ENCODE results near the gene TMEM127. TPM values are rescaled to one million over a fixed set of nuclear protein-coding genes. Genes with fewer than 3 reads are reported as not detected.

TMEM127 gene
- total RNA-seq, 1 experiment from 2014 or later: 49.1 TPM

DNA sequence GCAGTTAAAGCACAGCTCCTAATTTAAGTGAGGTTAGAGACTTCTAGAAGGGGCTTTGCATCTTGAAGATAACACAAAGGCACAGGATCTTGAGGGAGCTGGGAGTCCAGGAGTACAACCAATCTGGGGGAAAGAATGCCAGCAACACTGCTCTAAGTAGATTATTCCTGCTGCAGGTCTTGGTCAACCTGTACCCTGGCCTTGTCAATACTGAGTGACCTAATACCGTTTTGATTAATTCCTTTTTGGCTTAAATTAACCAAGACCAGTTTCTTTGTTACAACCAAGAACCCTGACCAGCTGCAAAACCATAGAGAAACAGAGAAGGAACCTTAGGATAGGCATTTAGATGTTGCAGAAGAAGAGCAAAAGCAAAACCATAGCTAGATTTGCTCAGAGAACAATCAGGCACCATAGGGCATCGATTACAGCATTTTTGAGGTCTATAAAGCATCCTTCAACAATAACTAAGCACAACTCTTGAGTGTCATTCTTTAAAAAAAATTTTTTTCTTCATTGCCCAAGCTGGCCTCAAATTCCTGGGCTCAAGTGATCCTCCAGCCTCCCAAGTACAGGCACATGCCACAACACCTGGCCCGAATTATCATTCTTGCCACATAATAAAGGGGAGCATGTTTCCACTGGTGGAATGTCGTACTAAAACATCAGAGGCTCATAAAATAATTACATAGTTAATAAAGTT lies 63.5 kb downstream of the TMEM127 start:
- POLR2A ChIA-PET: no interaction called here
- no peaks in the 10 kb centered on the region for H3K27me3 ChIP-seq (replicated peaks; ENCODE audit: control insufficient read depth, insufficient read depth, low read length)

GRCh38 chr2:96201338-96201737 lies 64.5 kb downstream of the TMEM127 start:
- no peak overlapping the region for H3K4me3 Mint-ChIP-seq (ENCODE audit: unreplicated experiment)
- H3K36me3 Mint-ChIP-seq (ENCODE audit: insufficient read depth, unreplicated experiment): peaks cover 39% of the 10 kb centered on the region
- BruUV-seq (replicated peaks): no TSS peak
- peaks cover 24% of the 10 kb centered on the region for H3K4me1 Mint-ChIP-seq (ENCODE audit: low read depth, unreplicated experiment)
- no peaks in the 10 kb centered on the region for H3K9me3 ChIP-seq
- CTCF ChIA-PET: no interaction called here
- intact Hi-C loops (cut with micrococcal nuclease; ENCODE audit: unreplicated experiment): no loop called here
- no peaks in the 10 kb centered on the region for H3K27me3 Mint-ChIP-seq (ENCODE audit: insufficient read depth, unreplicated experiment)
- POLR2A ChIA-PET: interaction anchor here (0.6 kb wide), 2 partner anchors 93 to 134 kb away, joined by 5 read pairs; no protein-coding TSS in a partner anchor
- TF ChIP-seq, protein P1, sequence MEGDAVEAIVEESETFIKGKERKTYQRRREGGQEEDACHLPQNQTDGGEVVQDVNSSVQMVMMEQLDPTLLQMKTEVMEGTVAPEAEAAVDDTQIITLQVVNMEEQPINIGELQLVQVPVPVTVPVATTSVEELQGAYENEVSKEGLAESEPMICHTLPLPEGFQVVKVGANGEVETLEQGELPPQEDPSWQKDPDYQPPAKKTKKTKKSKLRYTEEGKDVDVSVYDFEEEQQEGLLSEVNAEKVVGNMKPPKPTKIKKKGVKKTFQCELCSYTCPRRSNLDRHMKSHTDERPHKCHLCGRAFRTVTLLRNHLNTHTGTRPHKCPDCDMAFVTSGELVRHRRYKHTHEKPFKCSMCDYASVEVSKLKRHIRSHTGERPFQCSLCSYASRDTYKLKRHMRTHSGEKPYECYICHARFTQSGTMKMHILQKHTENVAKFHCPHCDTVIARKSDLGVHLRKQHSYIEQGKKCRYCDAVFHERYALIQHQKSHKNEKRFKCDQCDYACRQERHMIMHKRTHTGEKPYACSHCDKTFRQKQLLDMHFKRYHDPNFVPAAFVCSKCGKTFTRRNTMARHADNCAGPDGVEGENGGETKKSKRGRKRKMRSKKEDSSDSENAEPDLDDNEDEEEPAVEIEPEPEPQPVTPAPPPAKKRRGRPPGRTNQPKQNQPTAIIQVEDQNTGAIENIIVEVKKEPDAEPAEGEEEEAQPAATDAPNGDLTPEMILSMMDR (IDR thresholded peaks at IDR 0.05; ENCODE audit: insufficient read depth in 1 of 2, low read depth in 1 of 2, low read length in 1 of 2, severe bottlenecking in 1 of 2, unreplicated experiment in 1 of 2): no peak
- H3K4me1 ChIP-seq: peaks cover 26% of the 10 kb centered on the region
- DNase-seq: no peak
- H3K36me3 ChIP-seq (ENCODE audit: control insufficient read depth, insufficient read depth, low read length): no peaks in the 10 kb centered on the region; the same call in 1 of the 2 replicates
- H3K9me3 Mint-ChIP-seq (ENCODE audit: unreplicated experiment): no peaks in the 10 kb centered on the region
- no peaks in the 10 kb centered on the region for H3K27me3 ChIP-seq (replicated peaks; ENCODE audit: control insufficient read depth, insufficient read depth, low read length)
- H3K27ac Mint-ChIP-seq (ENCODE audit: unreplicated experiment): no peak overlapping the region
- H3K4me3 ChIP-seq (ENCODE audit: low read depth, low read length): no peak overlapping the region

More for the DNA sequence above, 63.5 kb downstream of the TMEM127 start:
- H3K4me1 Mint-ChIP-seq (ENCODE audit: low read depth, unreplicated experiment): peaks cover 26% of the 10 kb centered on the region
- H3K9me3 ChIP-seq: no peaks in the 10 kb centered on the region
- H3K27me3 Mint-ChIP-seq (ENCODE audit: insufficient read depth, unreplicated experiment): no peaks in the 10 kb centered on the region
- CTCF ChIA-PET: no interaction called here
- no peak for DNase-seq
- peaks cover 41% of the 10 kb centered on the region for H3K36me3 Mint-ChIP-seq (ENCODE audit: insufficient read depth, unreplicated experiment)
- no peak overlapping the region for H3K27ac Mint-ChIP-seq (ENCODE audit: unreplicated experiment)
- intact Hi-C loops (cut with micrococcal nuclease; ENCODE audit: unreplicated experiment): no loop called here
- no peak overlapping the region for H3K4me3 Mint-ChIP-seq (ENCODE audit: unreplicated experiment)
- peaks cover 24% of the 10 kb centered on the region for H3K4me1 ChIP-seq
- no TSS peak for BruUV-seq (replicated peaks)
- no peak overlapping the region for H3K4me3 ChIP-seq (ENCODE audit: low read depth, low read length)
- H3K36me3 ChIP-seq (ENCODE audit: control insufficient read depth, insufficient read depth, low read length): no peaks in the 10 kb centered on the region; the same call in 1 of the 2 replicates
- no peaks in the 10 kb centered on the region for H3K9me3 Mint-ChIP-seq (ENCODE audit: unreplicated experiment)
- TF ChIP-seq, protein P1 (IDR thresholded peaks at IDR 0.05; ENCODE audit: insufficient read depth in 1 of 2, low read depth in 1 of 2, low read length in 1 of 2, severe bottlenecking in 1 of 2, unreplicated experiment in 1 of 2): no peak

GRCh38 chr2:96198921-96199320 lies 66.9 kb downstream of the TMEM127 start:
- ChIA-PET POLR2A (interaction anchor here (1.7 kb wide), 1 partner anchor 10 kb away, joined by 6 read pairs; the partner anchor contains the start of gene STARD7), CTCF (no interaction called here)
- intact Hi-C loops (cut with micrococcal nuclease; ENCODE audit: unreplicated experiment): no loop called here
- TF ChIP-seq, protein P1 (IDR thresholded peaks at IDR 0.05; ENCODE audit: insufficient read depth in 1 of 2, low read depth in 1 of 2, low read length in 1 of 2, severe bottlenecking in 1 of 2, unreplicated experiment in 1 of 2): no peak
- Histone ChIP-seq H3K4me3 (ENCODE audit: low read depth, low read length) (no peak overlapping the region), H3K27me3 (replicated peaks; ENCODE audit: control insufficient read depth, insufficient read depth, low read length) (no peaks in the 10 kb centered on the region), H3K4me1 (peaks cover 24% of the 10 kb centered on the region; the same call in 1 of the 2 replicates), H3K36me3 (ENCODE audit: control insufficient read depth, insufficient read depth, low read length) (no peaks in the 10 kb centered on the region; the same call in 1 of the 2 replicates), H3K9me3 (no peaks in the 10 kb centered on the region)
- Mint-ChIP-seq H3K27ac (ENCODE audit: unreplicated experiment) (peak overlapping the region; percentile 45), H3K4me3 (ENCODE audit: unreplicated experiment) (no peak overlapping the region), H3K4me1 (ENCODE audit: low read depth, unreplicated experiment) (peaks cover 22% of the 10 kb centered on the region), H3K27me3 (ENCODE audit: insufficient read depth, unreplicated experiment) (no peaks in the 10 kb centered on the region), H3K9me3 (ENCODE audit: unreplicated experiment) (no peaks in the 10 kb centered on the region), H3K36me3 (ENCODE audit: insufficient read depth, unreplicated experiment) (peaks cover 49% of the 10 kb centered on the region)
- no peak for DNase-seq
- BruUV-seq (replicated peaks): no TSS peak

Other genes with a start within 250 kb of the TMEM127 start
- not detected in 2 replicates for gene GPAT2, start 231.1 kb downstream of the TMEM127 start, total RNA-seq (2022)
- 0.12 and 0.20 TPM in 2 replicates for gene ADRA2B, start 149.4 kb downstream of the TMEM127 start, total RNA-seq (2022)
- gene ASTL, start 127.5 kb downstream of the TMEM127 start, total RNA-seq (2022): 0.23 TPM in 1 of 2 replicates, not detected in the other
- 13.4 and 13.6 TPM in 2 replicates for gene DUSP2, start 120.6 kb downstream of the TMEM127 start, total RNA-seq (2022)
- gene STARD7, start 57.2 kb downstream of the TMEM127 start, total RNA-seq (2022): 214 and 224 TPM in 2 replicates
- 93.8 and 97.9 TPM in 2 replicates for gene CIAO1, start 228 bp upstream of the TMEM127 start, total RNA-seq (2022)
- 240 and 259 TPM in 2 replicates for gene SNRNP200, start 39.5 kb upstream of the TMEM127 start, total RNA-seq (2022)
- 1.9 and 3.1 TPM in 2 replicates for gene ITPRIPL1, start 59.3 kb upstream of the TMEM127 start, total RNA-seq (2022)
- gene NCAPH, start 69.8 kb upstream of the TMEM127 start, total RNA-seq (2022): 55.2 and 61.3 TPM in 2 replicates
- 3.1 and 4.2 TPM in 2 replicates for gene NEURL3, start 239.4 kb upstream of the TMEM127 start, total RNA-seq (2022)

Measured in Caco-2 (cell line).